K562 (cell line): ENCODE data around the gene SGPL1. TPM values are rescaled to one million over a fixed set of nuclear protein-coding genes. Genes with fewer than 3 reads are reported as not detected.

Experiments used
- ATAC-seq: fragments of 200-7000 bp; cut with Tn5 transposase; 3 replicates; pipeline ENCODE4 v1.9.1; 2020; ENCODE audit warnings: moderate library complexity
- BruUV-seq: library from RNA; stranded (reverse); fragments of 400-500 nt; replicated peaks from 2 replicates; lab custom pipeline; 2021; lab: Mats Ljungman, UMichigan
- CTCF ChIA-PET: fragments of 300-600 bp; formaldehyde crosslinking; extraction: SDS; loops from one replicate; lab custom pipeline; 2021; ENCODE audit warnings: low intra/inter-chr PET ratio; lab: Yijun Ruan, JAX
- POLR2A ChIA-PET: fragments of 300-600, 350-650 bp; sonication (Branson Sonifier 250); formaldehyde crosslinking; extraction: SDS; loops from one replicate; lab custom pipeline; 2021; ENCODE audit warnings: antibody characterized with exemption, inconsistent platforms; lab: Yijun Ruan, JAX
- DNase-seq, 4 experiments: peaks; one replicate each; pipeline versions ENCODE4 v3.0.0 to v3.0.0-alpha.2; 2011 to 2018; ENCODE audit warnings: low spot score in 3 of 4, mixed read lengths in 3 of 4; ENCODE audit errors: extremely low read depth in 1 of 4
- FAIRE-seq: peaks from 2 replicates; lab custom pipeline; 2011; peaks lifted over from hg19 to GRCh38; lab: Jason Lieb, UNC
- H2AFZ ChIP-seq: 2 replicates; pipeline ENCODE4 v1.6.0; 2011; ENCODE audit warnings: low read depth, low read length, control low read depth, inconsistent platforms
- H3K27ac ChIP-seq: fragments of 200-600 bp; 3 replicates; pipeline ENCODE4 v1.8.0; 2011; ENCODE audit warnings: low read depth, mild to moderate bottlenecking, control low read depth, inconsistent platforms, low read length, moderate library complexity, mixed read lengths; ENCODE audit errors: extremely low read depth
- H3K27me3 ChIP-seq, 2 experiments: fragments of 300-600 bp in 1 of 2; 2 replicates in 1 of 2; 3 replicates in 1 of 2; pipeline versions ENCODE4 v1.6.0 to v1.8.0; 2011; ENCODE audit warnings: inconsistent platforms in 2 of 2, low read length in 2 of 2, mild to moderate bottlenecking in 1 of 2, mixed read lengths in 1 of 2, moderate library complexity in 1 of 2; ENCODE audit not compliant: control insufficient read depth in 2 of 2, insufficient read depth in 2 of 2
- H3K36me3 ChIP-seq: fragments of 300-600 bp; 3 replicates; pipeline ENCODE4 v1.8.0; 2011; ENCODE audit warnings: mild to moderate bottlenecking, low read length, inconsistent platforms; ENCODE audit not compliant: control insufficient read depth, insufficient read depth
- H3K4me1 ChIP-seq, 2 experiments: fragments of 200-600 bp in 1 of 2; replicated peaks in 1 of 2; 2 replicates in 1 of 2; 3 replicates in 1 of 2; pipeline versions ENCODE4 v1.5.1 to v1.8.0; 2011; ENCODE audit warnings: inconsistent platforms in 2 of 2, low read length in 2 of 2, mild to moderate bottlenecking in 1 of 2, mixed read lengths in 1 of 2, moderate library complexity in 1 of 2; ENCODE audit not compliant: control insufficient read depth in 2 of 2, insufficient read depth in 2 of 2
- H3K4me2 ChIP-seq: 2 replicates; pipeline ENCODE4 v1.6.1; 2011; ENCODE audit warnings: low read length, control low read depth, inconsistent platforms, mixed read lengths; ENCODE audit not compliant: insufficient read depth
- H3K4me3 ChIP-seq: fragments of 200-600 bp; sonication (generic), shearing (Covaris generic); 2 replicates; pipeline ENCODE4 v1.5.1; 2016; ENCODE audit warnings: control low read depth, inconsistent platforms
- H3K79me2 ChIP-seq: fragments of 200-600 bp; 3 replicates; pipeline ENCODE4 v1.8.0; 2011; ENCODE audit warnings: low read length, inconsistent platforms; ENCODE audit not compliant: control insufficient read depth, insufficient read depth
- H3K9ac ChIP-seq, 2 experiments: 2 replicates each; pipeline versions ENCODE4 v1.6.0 to v1.6.1; 2011; ENCODE audit warnings: low read depth in 2 of 2, low read length in 2 of 2, control low read depth in 1 of 2, inconsistent platforms in 1 of 2, mild to moderate bottlenecking in 1 of 2, mixed read lengths in 1 of 2; ENCODE audit not compliant: insufficient read depth in 1 of 2
- H3K9me1 ChIP-seq: one replicate; pipeline ENCODE4 v1.6.0; 2011; ENCODE audit warnings: inconsistent platforms, mild to moderate bottlenecking, low read length, moderate library complexity; ENCODE audit not compliant: control insufficient read depth, insufficient read depth
- H3K9me3 ChIP-seq: replicated peaks from 2 replicates; pipeline ENCODE4 v1.5.1; 2011; ENCODE audit warnings: low read depth, low read length, inconsistent platforms; ENCODE audit not compliant: control insufficient read depth, insufficient read depth
- H4K20me1 ChIP-seq: replicated peaks from 2 replicates; pipeline ENCODE4 v1.6.1; 2011; ENCODE audit warnings: low read length, inconsistent platforms, mixed read lengths; ENCODE audit not compliant: control insufficient read depth, insufficient read depth
- BMI1 ChIP-seq: fragments of 150-350 bp; IDR thresholded peaks from 2 replicates; pipeline ENCODE4 v1.6.1; 2014; ENCODE audit warnings: low read length
- MYBL2 ChIP-seq, 2 experiments: fragments of 450-650 bp in 1 of 2; sonication (generic) in 1 of 2; formaldehyde crosslinking in 1 of 2; IDR thresholded peaks; 2 replicates each; pipeline versions ENCODE4 v1.6.1 to v1.8.1; 2017 to 2022; ENCODE audit warnings: borderline replicate concordance in 1 of 2, inconsistent platforms in 1 of 2, low read depth in 1 of 2, mild to moderate bottlenecking in 1 of 2, missing genetic modification reagents in 1 of 2, moderate library complexity in 1 of 2
- MYNN ChIP-seq, 2 experiments: sonication (generic); formaldehyde crosslinking in 1 of 2; IDR thresholded peaks; 2 replicates each; pipeline versions ENCODE4 v1.5.0 to v1.6.1; 2016 to 2020; ENCODE audit warnings: antibody characterized with exemption in 1 of 2, missing genetic modification reagents in 1 of 2
- NFXL1 ChIP-seq: fragments of 450-650 bp; formaldehyde crosslinking; IDR thresholded peaks from 2 replicates; pipeline ENCODE4 v1.4.0; 2021; ENCODE audit warnings: mild to moderate bottlenecking
- POLR2B ChIP-seq: fragments of 450-650 bp; IDR thresholded peaks from 2 replicates; pipeline ENCODE4 v1.6.1; 2018; ENCODE audit warnings: low read depth; ENCODE audit not compliant: partially characterized antibody
- POLR3A ChIP-seq: IDR thresholded peaks from 2 replicates; pipeline ENCODE4 v1.6.1; 2011; ENCODE audit warnings: borderline replicate concordance, mild to moderate bottlenecking, moderate library complexity; ENCODE audit not compliant: insufficient read length, insufficient read depth; ENCODE audit errors: extremely low read depth
- SAP30 ChIP-seq: fragments of 200-600 bp; sonication (generic); IDR thresholded peaks from 2 replicates; pipeline ENCODE4 v1.6.1; 2012; ENCODE audit warnings: borderline replicate concordance, low read depth, mild to moderate bottlenecking, moderate library complexity, low read length, control low read depth, inconsistent platforms; ENCODE audit not compliant: insufficient read depth, poor library complexity, severe bottlenecking
- TBP ChIP-seq: optimal IDR thresholded peaks from 2 replicates; pipeline ENCODE3; 2011; ENCODE audit warnings: low read depth, low read length, improper control_type of control experiment
- WGBS: fragments of 100-300 bp; shearing (Covaris generic); methylation state at CpG from one replicate; pipeline ENCODE4 v1.1.6; 2016; ENCODE audit warnings: low coverage, mixed read lengths; ENCODE audit not compliant: insufficient coverage; ENCODE audit errors: missing lambda C conversion rate; 5-methylcytosine and 5-hydroxymethylcytosine counted together
- in situ Hi-C: fragments of 300-500 bp; cut with MboI; formaldehyde crosslinking; loops from 4 replicates; pipeline ENCODE4 v1.15.0; 2018; ENCODE audit warnings: inconsistent platforms, mixed read lengths
- intact Hi-C: fragments of 100-400 bp; cut with micrococcal nuclease; formaldehyde crosslinking; loops from 2 replicates; pipeline ENCODE4 v1.14.2; 2022
- polyA plus RNA-seq, 8 experiments: library from polyadenylated mRNA; depleted of rRNA in 4 of 8; stranded (reverse) in 5 of 8; unstranded in 3 of 8; fragments of >200 nt; fragmentation: Nextera tagmentation in 2 of 8; fragmentation: Illumina TruSeq in 1 of 8; extraction: Ambion mirVana in 2 of 8; extraction: Trizol in 1 of 8; gene quantifications; 2 replicates each; pipeline versions ENCODE4 v1.2.1 to v1.2.3, GENCODE V29; 2011 to 2014; ENCODE audit warnings: inconsistent platforms in 1 of 8, missing spikeins in 1 of 8
- total RNA-seq, 7 experiments: library from RNA; depleted of rRNA in 6 of 7; stranded (reverse); fragments of >200 nt in 6 of 7; fragmentation: Illumina TruSeq in 2 of 7; extraction: Trizol in 2 of 7; gene quantifications; 2 replicates each; pipeline versions ENCODE4 v1.2.1 to v1.2.3, GENCODE V29; 2011 to 2021; ENCODE audit warnings: low replicate concordance in 1 of 7
- TF ChIP-seq, protein P1 (sequence below): IDR thresholded peaks from 2 replicates; pipeline ENCODE4 v1.6.1; 2016; ENCODE audit warnings: missing genetic modification characterization, missing compliant biosample characterization

SGPL1 gene
- total and polyA plus RNA-seq, 9 of the 15 experiments (the other 6 are each of a cell fraction or from before 2014, with no cell fraction given): 6.0 to 18.0 (median 8.7) TPM

DNA sequence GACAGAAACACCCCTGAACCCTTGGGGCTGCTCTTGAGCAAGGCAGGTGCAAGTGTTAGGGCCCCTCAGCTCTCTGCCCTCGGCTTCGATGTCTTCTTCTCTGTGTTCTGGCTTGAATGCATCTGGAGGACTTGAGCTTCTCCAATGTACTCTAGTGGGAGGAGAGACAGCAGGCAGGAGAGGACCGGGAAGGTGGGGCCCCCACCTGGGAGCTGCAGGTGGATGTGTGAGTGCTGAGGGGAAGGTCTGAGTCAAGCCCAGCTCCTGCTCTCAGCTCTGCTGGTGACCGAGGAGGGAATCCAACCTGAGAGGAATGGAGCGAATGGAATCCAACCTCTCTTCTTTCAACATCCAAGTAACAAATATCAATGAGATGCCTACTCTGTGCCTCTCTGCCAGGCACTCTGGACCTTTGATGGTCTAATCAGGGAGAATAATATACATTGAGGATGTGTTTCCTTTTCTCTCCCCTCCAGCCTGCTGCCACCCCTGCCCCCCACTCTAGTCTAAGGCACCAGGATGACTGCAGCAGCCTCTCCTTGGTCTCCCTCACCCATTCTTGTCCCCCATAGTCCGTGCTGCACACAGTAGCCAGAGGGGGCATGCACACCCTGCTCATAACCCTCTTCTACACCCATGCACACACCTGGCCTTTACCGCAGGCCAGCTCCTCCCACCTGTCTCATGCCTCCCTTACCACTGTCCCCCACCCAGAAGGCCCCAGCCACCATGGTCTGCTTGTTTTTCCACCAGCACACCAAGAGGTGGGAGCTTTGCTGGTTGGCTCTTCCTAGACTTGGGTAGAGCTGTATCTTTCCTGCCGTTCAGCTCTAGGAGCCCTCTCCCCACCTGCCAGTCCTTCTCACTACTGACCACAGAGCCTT, 44.2 kb upstream of the SGPL1 start:
- Histone ChIP-seq H2AFZ (no peak overlapping the region), H3K4me1 (peaks cover 0 to 6% of the 10 kb centered on the region in 2 experiments; a peak in 2 of 5 replicates), H3K79me2 (no peaks in the 10 kb centered on the region), H3K27ac (no peak overlapping the region), H3K9me1 (no peaks in the 10 kb centered on the region), H4K20me1 (no peaks in the 10 kb centered on the region; the same call in 1 of the 2 replicates)
- 21% methylated on average over 8 of the region's 8 CpGs for WGBS
- POLR2A ChIA-PET: interaction anchor here (1.0 to 1.9 kb wide), 2 partner anchors 8 to 11 kb away, joined by 3 to 5 read pairs; no protein-coding TSS in a partner anchor
- intact Hi-C loops: no loop called here
- no peak for FAIRE-seq
- peak; percentile 36; the same call in 2 of the 3 replicates for ATAC-seq
- TF ChIP-seq POLR2B (no peak), TBP (no peak), POLR3A (no peak), MYBL2 (IDR thresholded peaks at IDR 0.05; ENCODE audit: low read depth) (no peak), MYBL2 (CRISPR knock-in tag; IDR thresholded peaks at IDR 0.05; ENCODE audit: borderline replicate concordance) (no peak), BMI1 (no peak), SAP30 (no peak), MYNN (IDR thresholded peaks at IDR 0.05) (no peak), MYNN (CRISPR knock-in tag; IDR thresholded peaks at IDR 0.05) (no peak), NFXL1 (CRISPR knock-in tag) (no peak)
- TF ChIP-seq, protein P1, sequence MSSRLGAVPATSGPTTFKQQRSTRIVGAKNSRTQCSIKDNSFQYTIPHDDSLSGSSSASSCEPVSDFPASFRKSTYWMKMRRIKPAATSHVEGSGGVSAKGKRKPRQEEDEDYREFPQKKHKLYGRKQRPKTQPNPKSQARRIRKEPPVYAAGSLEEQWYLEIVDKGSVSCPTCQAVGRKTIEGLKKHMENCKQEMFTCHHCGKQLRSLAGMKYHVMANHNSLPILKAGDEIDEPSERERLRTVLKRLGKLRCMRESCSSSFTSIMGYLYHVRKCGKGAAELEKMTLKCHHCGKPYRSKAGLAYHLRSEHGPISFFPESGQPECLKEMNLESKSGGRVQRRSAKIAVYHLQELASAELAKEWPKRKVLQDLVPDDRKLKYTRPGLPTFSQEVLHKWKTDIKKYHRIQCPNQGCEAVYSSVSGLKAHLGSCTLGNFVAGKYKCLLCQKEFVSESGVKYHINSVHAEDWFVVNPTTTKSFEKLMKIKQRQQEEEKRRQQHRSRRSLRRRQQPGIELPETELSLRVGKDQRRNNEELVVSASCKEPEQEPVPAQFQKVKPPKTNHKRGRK (tag): no peak
- TF ChIP-seq, all 486 proteins: peak for 0
- no peak for DNase-seq
- Histone ChIP-seq H3K4me2 (no peak overlapping the region), H3K36me3 (no peaks in the 10 kb centered on the region), H3K4me3 (no peak overlapping the region), H3K9me3 (no peaks in the 10 kb centered on the region), H3K9ac (0 out of 4 replicates have a peak overlapping the region, but pooled peaks of 1 of the 2 experiments have one; percentile 59), H3K27me3 (no peaks in the 10 kb centered on the region; a peak in 1 of 5 replicates)
- in situ Hi-C loops: no loop called here
- CTCF ChIA-PET: no interaction called here
- BruUV-seq: no TSS peak
